ENCODE results near the gene STK32B.
A peak's percentile ranks its signal among the peaks of the same experiment; 100 is the strongest.

The STK32B gene

DNA sequence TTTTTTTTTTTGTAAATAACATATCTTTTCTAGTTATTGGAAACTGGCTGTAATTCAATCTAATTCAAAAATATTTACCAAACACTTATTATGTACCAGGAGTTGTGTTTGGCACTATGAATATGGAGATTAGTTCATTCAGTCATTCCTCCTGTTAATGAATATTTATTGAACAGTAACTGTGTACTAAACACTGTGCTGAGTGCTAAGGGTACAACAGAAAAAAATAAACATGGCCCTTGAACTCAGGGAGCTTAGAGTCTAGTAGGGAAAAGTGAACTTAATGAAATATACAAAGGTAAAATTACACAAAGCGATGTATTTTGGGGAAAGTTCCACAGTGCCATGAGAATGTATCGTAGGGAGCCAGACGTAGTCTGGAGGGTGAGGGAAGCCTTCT is 87.1 kb downstream of the STK32B start:
- TF ChIP-seq, protein P1, sequence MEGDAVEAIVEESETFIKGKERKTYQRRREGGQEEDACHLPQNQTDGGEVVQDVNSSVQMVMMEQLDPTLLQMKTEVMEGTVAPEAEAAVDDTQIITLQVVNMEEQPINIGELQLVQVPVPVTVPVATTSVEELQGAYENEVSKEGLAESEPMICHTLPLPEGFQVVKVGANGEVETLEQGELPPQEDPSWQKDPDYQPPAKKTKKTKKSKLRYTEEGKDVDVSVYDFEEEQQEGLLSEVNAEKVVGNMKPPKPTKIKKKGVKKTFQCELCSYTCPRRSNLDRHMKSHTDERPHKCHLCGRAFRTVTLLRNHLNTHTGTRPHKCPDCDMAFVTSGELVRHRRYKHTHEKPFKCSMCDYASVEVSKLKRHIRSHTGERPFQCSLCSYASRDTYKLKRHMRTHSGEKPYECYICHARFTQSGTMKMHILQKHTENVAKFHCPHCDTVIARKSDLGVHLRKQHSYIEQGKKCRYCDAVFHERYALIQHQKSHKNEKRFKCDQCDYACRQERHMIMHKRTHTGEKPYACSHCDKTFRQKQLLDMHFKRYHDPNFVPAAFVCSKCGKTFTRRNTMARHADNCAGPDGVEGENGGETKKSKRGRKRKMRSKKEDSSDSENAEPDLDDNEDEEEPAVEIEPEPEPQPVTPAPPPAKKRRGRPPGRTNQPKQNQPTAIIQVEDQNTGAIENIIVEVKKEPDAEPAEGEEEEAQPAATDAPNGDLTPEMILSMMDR (IDR thresholded peaks at IDR 0.05; ENCODE audit: low read depth, low read length, missing control alignments), result no peak
- in situ Hi-C loops (cut with HindIII; ENCODE audit: low sequenced_read_pairs), result no loop called here
- no peak for DNase-seq (ENCODE audit: low read depth)

DNA sequence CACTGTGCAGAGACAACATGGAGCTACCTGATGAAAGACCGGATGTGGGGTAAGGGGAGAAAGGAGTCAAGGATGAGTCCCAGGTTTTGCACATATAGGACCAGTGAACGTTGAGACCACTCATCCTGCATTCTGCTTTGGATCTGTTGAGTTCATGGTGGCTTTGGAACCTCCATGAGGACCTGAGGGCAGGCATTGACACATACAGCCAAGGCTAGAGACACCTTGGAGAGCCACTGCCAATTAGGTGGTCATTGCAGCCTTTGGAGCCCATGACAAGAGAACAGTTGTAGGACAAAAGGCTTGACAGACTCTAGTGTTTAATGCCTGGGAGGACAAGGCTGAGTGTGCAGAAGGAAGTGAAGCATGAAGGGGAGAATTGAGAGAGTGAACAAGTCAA is 87.9 kb downstream of the STK32B start:
- DNase-seq (ENCODE audit: low read depth), result no peak
- in situ Hi-C loops (cut with HindIII; ENCODE audit: low sequenced_read_pairs), result no loop called here
- TF ChIP-seq, protein P1 (IDR thresholded peaks at IDR 0.05; ENCODE audit: low read depth, low read length, missing control alignments), result no peak
- H3K4me3 ChIP-seq (ENCODE audit: low read depth, low read length), result no peak overlapping the region

More for the DNA sequence above, 87.1 kb downstream of the STK32B start:
- H3K4me3 ChIP-seq (ENCODE audit: low read depth, low read length), result no peak overlapping the region

DNA sequence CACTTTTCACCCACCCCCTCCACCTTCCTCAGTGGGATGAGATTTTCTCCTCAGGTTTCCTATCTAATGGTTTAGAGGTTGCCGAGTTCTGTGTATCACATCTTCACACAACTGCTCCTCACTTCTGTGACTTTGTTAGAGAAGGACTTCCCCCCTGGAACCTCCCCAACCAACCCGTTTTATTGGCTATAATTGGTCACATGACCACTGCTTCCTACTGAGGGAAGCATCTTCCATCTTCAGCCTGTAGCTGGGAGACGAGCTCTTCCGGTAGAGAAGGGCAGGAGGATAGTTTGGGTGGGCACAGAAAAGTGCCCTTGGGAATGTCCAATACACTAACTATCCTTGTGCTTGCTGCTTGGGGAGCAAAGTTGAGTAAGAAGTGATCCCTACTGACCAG is 90.5 kb downstream of the STK32B start:
- H3K4me3 ChIP-seq (ENCODE audit: low read depth, low read length), result no peak overlapping the region
- in situ Hi-C loops (cut with HindIII; ENCODE audit: low sequenced_read_pairs), result no loop called here
- no peak for DNase-seq (ENCODE audit: low read depth)
- TF ChIP-seq, protein P1 (IDR thresholded peaks at IDR 0.05; ENCODE audit: low read depth, low read length, missing control alignments), result no peak

DNA sequence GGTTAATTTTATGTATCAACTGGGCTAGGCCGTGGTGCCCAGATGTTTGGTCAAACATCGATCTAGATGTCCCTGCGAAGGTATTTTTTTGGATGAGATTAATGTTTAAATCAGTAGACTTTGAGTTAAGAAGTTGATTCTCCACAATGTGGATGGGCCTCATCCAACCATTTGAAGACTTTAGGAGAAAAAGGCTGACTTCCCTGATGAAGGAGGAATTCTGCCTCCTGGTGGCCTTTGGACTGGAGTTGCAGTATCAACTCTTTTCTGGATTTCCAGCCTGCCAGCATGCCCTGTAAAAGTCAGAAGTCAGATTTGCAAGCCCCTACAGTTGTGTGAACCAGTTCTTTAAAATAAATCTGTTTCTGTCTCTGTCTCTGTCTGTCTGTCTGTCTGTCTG is 91.4 kb downstream of the STK32B start:
- no peak overlapping the region for H3K4me3 ChIP-seq (ENCODE audit: low read depth, low read length)
- peak; percentile 28 for DNase-seq (ENCODE audit: low read depth)
- TF ChIP-seq, protein P1 (IDR thresholded peaks at IDR 0.05; ENCODE audit: low read depth, low read length, missing control alignments), result peak; percentile 59
- in situ Hi-C loops (cut with HindIII; ENCODE audit: low sequenced_read_pairs), result no loop called here

DNA sequence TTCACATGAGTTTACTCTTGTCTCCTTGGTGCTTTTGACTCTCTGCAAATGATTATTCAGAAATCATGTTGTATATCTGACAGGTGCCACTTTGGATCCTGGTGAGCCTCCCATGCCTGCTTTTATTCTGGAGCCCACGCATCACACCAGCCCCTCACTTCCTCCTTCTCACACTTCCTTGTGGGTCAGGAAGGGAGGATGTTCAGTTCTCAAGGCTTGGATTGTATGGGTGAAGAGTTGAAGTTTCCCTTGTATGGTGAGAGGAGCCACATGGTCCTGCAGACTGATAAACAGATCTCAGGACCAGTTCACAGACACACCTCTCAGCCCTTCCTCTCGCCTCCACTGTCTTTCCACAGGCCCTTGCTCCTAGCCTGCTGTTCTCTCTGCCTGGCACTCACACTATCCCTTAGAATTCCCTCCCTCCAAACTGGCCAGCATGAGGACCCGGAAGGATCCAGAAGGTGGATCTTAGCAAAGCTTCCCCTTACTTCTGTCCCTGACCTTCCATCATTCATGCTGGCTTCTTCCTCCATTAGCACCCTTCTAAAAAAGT is 92.1 kb downstream of the STK32B start:
- TF ChIP-seq, protein P1 (IDR thresholded peaks at IDR 0.05; ENCODE audit: low read depth, low read length, missing control alignments), result no peak
- no peak for DNase-seq (ENCODE audit: low read depth)
- H3K4me3 ChIP-seq (ENCODE audit: low read depth, low read length), result no peak overlapping the region
- in situ Hi-C loops (cut with HindIII; ENCODE audit: low sequenced_read_pairs), result no loop called here

DNA sequence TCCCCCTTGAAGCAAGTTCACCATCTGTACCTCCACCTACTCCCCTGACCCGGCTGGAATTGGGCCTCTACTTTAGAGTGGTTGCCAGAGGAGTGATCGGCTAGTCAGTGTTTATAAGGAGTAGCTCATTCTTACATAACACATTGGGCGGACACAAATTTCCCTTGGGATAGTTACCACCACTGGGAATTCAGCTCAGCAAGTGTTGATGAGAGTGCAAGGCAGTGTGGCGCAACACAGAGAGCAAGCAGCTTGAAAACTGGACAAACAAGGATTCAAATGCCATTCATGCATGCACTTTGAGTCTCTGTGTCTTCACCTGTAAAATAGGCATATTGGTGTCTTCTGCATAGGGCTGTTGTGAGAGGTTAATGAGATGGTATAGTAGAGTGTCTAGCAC is 92.7 kb downstream of the STK32B start:
- no peak for DNase-seq (ENCODE audit: low read depth)

More for the DNA sequence above, 92.7 kb downstream of the STK32B start:
- no peak overlapping the region for H3K4me3 ChIP-seq (ENCODE audit: low read depth, low read length)
- TF ChIP-seq, protein P1 (IDR thresholded peaks at IDR 0.05; ENCODE audit: low read depth, low read length, missing control alignments), result no peak
- in situ Hi-C loops (cut with HindIII; ENCODE audit: low sequenced_read_pairs), result no loop called here

Data from astrocyte of the cerebellum (primary cell).